Upper lobe of left lung (tissue), 4 donors: ENCODE results near the gene FLNC.

Source experiments
- CTCF ChIP-seq, 6 experiments: fragments of 450-650 bp in 4 of 6; fragments of 200-600 bp in 2 of 6; sonication (generic) in 2 of 6; IDR thresholded peaks; one replicate each; pipeline ENCODE4 v1.5.1; 2016 to 2019; ENCODE audit warnings: antibody characterized with exemption in 6 of 6
- EP300 ChIP-seq, 4 donors: sonication (generic); formaldehyde crosslinking; IDR thresholded peaks; one replicate each; pipeline ENCODE4 v1.5.1; 2017; ENCODE audit warnings: antibody characterized with exemption in 4 of 4, control low read depth in 2 of 4
- POLR2A ChIP-seq, 4 donors: fragments of 450-650 bp; IDR thresholded peaks; one replicate each; pipeline ENCODE4 v1.5.1; 2016 to 2017; ENCODE audit warnings: antibody characterized with exemption in 4 of 4, mild to moderate bottlenecking in 2 of 4
- POLR2AphosphoS5 ChIP-seq, 2 donors: sonication (generic); formaldehyde crosslinking; IDR thresholded peaks; one replicate each; pipeline ENCODE4 v1.5.1; 2017; ENCODE audit warnings: antibody characterized with exemption in 2 of 2

GRCh38 chr7:128801667-128802418 is 28.4 kb upstream of the FLNC start:
- TF ChIP-seq CTCF (IDR thresholded peaks at IDR 0.05) = no peak
- no peak for TF ChIP-seq POLR2A (IDR thresholded peaks at IDR 0.05)
- no peak for TF ChIP-seq POLR2AphosphoS5 (IDR thresholded peaks at IDR 0.05)
- TF ChIP-seq EP300 (IDR thresholded peaks at IDR 0.05) = no peak
